ENCODE measurements around the gene CPSF7.

CPSF7 gene

DNA sequence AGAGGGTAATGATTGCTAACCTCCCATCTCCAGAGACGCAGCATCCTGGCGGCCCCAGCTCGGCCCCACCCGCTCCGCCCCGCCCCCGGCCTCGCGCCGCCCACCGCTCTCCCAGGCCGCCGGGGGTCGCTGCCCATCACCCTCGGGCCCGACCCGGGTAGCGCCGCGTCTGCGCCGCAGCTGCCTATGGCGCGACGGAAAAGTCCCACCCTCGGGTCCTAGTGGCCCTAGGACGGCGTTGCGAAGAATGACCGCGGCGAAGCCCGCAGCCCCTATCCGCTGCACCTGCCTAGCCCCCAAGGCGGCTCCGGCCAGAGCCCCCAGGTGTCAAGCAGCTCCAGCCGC is 457 bp downstream of the CPSF7 start:
- DNase-seq (ENCODE audit: insufficient read length) (peak; percentile 67), FAIRE-seq (no peak)
- TF ChIP-seq POLR2AphosphoS5 (IDR thresholded peaks at IDR 0.05; ENCODE audit: low read depth, low read length) (no peak), POLR2A (IDR thresholded peaks at IDR 0.05; ENCODE audit: low read depth, low read length) (no peak; the same call in 1 of the 2 replicates), TAF1 (IDR thresholded peaks at IDR 0.05; ENCODE audit: borderline replicate concordance, low read depth, low read length) (no peak)

DNA sequence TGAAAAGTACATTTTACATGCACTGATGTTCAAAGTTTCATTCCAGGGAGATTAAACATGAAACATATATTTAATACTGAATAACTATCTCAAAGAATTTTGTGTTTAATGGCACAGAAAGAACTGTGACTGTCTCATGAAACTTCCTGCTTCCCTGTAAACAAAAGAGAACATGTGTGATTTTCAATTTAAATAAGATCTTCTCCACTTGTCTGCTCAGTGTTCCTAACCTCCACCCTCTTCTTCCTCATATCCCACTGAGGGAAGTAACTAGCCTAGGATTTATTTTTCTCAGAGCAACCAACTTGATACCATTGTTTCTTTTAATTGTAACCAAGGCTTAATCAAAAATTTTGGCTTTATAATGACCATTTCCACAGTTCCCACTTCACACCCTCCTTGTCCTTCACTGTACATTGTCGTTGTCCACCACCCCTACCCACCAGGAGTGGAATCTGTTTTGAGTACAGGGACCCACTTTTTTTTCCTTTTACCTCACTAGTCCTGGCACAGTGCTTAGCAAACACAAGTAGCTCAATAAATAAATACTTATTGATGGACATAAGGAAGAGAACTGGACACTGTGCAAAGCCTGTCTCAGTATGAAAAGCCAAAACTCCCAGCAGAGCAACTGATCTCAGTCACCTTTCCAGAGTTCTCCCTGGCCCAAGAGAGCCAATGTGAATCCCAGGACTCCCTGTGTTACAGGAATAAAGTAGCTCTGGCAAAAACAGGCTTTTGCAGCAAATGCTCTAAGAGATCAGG is 4.2 kb downstream of the CPSF7 start:
- FAIRE-seq = no peak
- TF ChIP-seq POLR2AphosphoS5 (IDR thresholded peaks at IDR 0.05; ENCODE audit: low read depth, low read length) = no peak
- no peak for TF ChIP-seq POLR2A (IDR thresholded peaks at IDR 0.05; ENCODE audit: low read depth, low read length)
- no peak for TF ChIP-seq TAF1 (IDR thresholded peaks at IDR 0.05; ENCODE audit: borderline replicate concordance, low read depth, low read length)

DNA sequence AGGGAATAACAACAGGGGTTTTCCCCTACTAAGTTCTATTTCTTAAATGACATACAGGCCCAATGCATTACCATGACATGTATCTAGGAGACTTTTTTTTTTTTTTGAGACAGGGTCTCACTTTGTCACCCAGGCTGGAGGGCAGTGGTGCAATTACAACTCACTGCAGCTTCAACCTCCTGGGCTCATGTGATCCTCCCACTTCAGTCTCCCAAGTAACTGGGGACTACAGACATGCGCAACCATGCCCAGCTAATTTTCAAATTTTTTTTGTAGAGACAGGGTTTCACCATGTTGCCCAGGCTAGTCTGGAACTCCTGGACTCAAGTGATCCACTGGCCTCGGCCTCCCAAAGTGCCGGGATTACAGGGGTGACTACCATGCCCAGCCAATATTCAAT is 7.5 kb downstream of the CPSF7 start:
- FAIRE-seq = no peak
- DNase-seq (ENCODE audit: insufficient read length) = no peak
- TF ChIP-seq POLR2A (IDR thresholded peaks at IDR 0.05; ENCODE audit: low read depth, low read length) = no peak
- no peak for TF ChIP-seq POLR2AphosphoS5 (IDR thresholded peaks at IDR 0.05; ENCODE audit: low read depth, low read length)
- TF ChIP-seq TAF1 (IDR thresholded peaks at IDR 0.05; ENCODE audit: borderline replicate concordance, low read depth, low read length) = no peak

More for the DNA sequence above, 4.2 kb downstream of the CPSF7 start:
- no peak for DNase-seq (ENCODE audit: insufficient read length)

DNA sequence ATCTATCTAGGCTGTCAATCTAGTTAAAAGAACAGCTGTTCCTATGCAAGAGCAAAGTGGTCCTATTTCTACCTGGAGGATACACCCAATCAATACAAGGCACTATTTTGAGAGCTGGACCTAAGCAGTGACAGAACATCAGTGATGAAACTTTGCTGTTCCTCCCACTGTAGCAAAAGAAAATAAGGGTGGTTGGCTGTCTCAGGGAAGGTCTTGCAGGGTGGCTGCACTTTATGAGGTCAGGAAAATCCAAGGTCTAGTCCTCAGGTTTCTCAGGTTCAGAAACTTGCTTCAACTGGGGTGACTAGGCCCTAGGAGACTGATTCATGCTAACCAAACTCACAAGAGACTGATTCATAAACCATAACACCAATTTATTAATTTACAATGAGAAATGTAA is 11.6 kb downstream of the CPSF7 start:
- no peak for DNase-seq (ENCODE audit: insufficient read length)
- TF ChIP-seq POLR2AphosphoS5 (IDR thresholded peaks at IDR 0.05; ENCODE audit: low read depth, low read length) = no peak
- TF ChIP-seq POLR2A (IDR thresholded peaks at IDR 0.05; ENCODE audit: low read depth, low read length) = no peak
- no peak for FAIRE-seq

DNA sequence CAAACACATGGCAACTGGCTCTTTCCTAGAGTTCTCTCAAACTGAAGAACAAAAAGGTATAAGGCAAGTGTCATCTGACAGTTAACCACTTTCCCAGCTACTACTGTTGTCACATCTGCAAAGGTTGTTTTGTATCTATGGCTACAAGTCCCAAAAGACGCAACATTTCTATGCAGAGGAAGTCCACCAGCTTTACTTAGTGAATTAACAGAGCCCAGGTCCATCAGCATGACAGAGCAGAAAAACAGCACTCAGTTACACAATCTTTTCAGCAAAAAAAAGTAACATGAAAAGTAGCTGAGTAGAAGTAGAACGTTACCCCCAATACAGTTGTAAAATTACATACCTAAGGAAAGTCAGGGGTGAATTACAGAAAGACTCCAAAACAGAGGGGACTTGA is 12.1 kb downstream of the CPSF7 start:
- FAIRE-seq (no peak), DNase-seq (ENCODE audit: insufficient read length) (no peak)
- no peak for TF ChIP-seq POLR2AphosphoS5 (IDR thresholded peaks at IDR 0.05; ENCODE audit: low read depth, low read length)
- TF ChIP-seq TAF1 (IDR thresholded peaks at IDR 0.05; ENCODE audit: borderline replicate concordance, low read depth, low read length) = no peak
- TF ChIP-seq POLR2A (IDR thresholded peaks at IDR 0.05; ENCODE audit: low read depth, low read length) = no peak

DNA sequence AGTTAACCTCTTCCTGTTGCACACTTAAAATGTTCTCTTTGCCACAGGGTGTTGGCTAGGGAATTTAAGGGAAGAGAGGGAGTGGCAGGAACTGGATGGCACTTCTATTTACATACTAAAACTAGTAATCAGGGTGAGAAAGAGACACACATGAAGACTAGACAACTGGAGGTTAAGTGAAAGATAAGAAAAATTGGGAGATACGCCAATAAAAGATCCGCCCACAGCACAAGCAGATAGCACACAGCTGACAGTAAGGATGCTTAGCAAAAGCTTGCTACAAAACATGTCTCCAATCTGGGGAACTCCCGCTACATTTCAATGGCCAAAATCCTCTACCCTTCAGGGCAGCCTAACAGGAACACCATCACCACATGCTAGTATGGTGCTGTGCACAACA is 12.8 kb downstream of the CPSF7 start:
- DNase-seq (ENCODE audit: insufficient read length) = no peak
- no peak for FAIRE-seq
- TF ChIP-seq TAF1 (IDR thresholded peaks at IDR 0.05; ENCODE audit: borderline replicate concordance, low read depth, low read length) (no peak), POLR2A (IDR thresholded peaks at IDR 0.05; ENCODE audit: low read depth, low read length) (no peak), POLR2AphosphoS5 (IDR thresholded peaks at IDR 0.05; ENCODE audit: low read depth, low read length) (no peak)

DNA sequence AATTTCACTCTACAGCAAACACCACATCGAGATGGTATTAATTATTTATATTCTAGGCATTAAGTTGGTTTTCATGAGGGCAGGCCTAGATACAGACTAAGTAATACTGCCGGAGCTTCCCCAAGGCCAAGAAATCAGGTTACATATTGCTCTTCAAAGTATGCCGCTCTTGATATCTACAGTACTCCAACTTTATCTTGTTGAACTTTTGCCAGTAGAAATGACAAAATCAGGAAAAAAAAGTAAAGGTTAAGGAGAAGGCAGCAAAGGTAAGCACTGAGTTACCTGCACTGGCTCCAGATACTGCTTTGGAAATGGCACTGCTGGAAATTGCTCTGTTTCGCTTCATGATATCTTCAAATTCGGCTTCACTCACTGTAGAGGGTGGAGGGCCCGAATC is 14.4 kb downstream of the CPSF7 start:
- no peak for TF ChIP-seq POLR2AphosphoS5 (IDR thresholded peaks at IDR 0.05; ENCODE audit: low read depth, low read length)
- no peak for TF ChIP-seq TAF1 (IDR thresholded peaks at IDR 0.05; ENCODE audit: borderline replicate concordance, low read depth, low read length)
- no peak for TF ChIP-seq POLR2A (IDR thresholded peaks at IDR 0.05; ENCODE audit: low read depth, low read length)
- DNase-seq (ENCODE audit: insufficient read length) (no peak), FAIRE-seq (no peak)

DNA sequence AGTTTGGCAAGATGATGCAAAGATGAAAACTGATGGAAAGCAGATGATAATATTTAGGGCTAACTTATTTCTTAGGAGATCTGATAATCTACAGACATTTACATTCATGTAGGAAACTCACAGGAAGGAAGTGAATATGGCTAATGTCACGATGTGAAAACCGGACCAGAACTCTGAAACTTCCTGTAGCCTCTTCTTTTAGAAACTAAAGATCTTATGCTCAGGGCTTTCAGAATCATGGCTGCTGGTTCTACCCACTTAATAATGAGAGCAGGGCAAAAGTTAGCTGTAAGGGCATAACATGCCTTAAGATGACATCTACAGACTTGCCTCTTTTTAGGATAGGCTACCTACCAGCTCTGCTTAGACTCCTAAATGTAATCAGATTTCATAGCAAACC is 15.2 kb downstream of the CPSF7 start:
- TF ChIP-seq POLR2A (IDR thresholded peaks at IDR 0.05; ENCODE audit: low read depth, low read length) (no peak), POLR2AphosphoS5 (IDR thresholded peaks at IDR 0.05; ENCODE audit: low read depth, low read length) (no peak), TAF1 (IDR thresholded peaks at IDR 0.05; ENCODE audit: borderline replicate concordance, low read depth, low read length) (no peak)
- DNase-seq (ENCODE audit: insufficient read length) (no peak), FAIRE-seq (no peak)

DNA sequence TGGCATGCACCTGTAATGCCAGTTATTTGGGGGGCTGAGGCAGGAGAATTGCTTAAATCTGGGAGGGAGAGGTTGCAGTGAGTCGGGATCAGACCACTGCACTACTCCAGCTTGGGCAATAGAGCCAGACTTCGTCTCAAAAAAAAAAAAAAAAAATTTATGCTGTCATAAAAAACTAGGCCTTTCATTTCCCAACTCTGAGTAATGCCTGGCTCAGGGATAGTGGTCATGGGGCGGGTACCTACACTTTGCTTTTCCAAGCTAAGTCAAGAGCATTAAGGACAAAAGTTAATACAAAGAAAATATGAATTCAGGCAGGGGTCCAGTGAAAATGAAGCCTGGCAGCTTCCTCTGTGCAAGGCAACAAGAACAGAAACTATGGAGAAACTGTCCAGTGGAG is 16.3 kb downstream of the CPSF7 start:
- DNase-seq (ENCODE audit: insufficient read length) (no peak), FAIRE-seq (no peak)
- no peak for TF ChIP-seq POLR2A (IDR thresholded peaks at IDR 0.05; ENCODE audit: low read depth, low read length)
- no peak for TF ChIP-seq POLR2AphosphoS5 (IDR thresholded peaks at IDR 0.05; ENCODE audit: low read depth, low read length)
- TF ChIP-seq TAF1 (IDR thresholded peaks at IDR 0.05; ENCODE audit: borderline replicate concordance, low read depth, low read length) = no peak

DNA sequence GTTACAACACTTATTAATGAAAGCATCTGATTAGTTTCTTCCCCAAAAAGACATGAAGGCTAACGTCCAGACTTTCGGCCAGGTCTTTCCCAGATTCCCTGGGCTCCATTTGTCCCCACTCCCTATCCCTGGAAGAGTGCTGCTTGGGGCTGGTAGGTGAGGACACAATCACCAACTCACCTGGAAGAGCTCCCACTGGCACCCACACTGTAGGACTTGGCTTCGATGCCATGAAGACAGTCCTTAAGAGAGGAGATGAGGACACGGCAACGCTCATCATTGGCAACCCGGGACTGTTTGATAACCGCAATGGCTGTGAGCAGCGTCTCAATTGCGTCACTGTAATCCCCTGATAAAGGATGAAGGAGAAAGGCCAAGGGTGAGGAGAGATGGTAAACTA is 18.2 kb downstream of the CPSF7 start:
- TF ChIP-seq POLR2AphosphoS5 (IDR thresholded peaks at IDR 0.05; ENCODE audit: low read depth, low read length) (0 out of 2 replicates have a peak, but pooled peaks have one; percentile 29), TAF1 (IDR thresholded peaks at IDR 0.05; ENCODE audit: borderline replicate concordance, low read depth, low read length) (no peak)
- FAIRE-seq (no peak), DNase-seq (ENCODE audit: insufficient read length) (no peak)

DNA sequence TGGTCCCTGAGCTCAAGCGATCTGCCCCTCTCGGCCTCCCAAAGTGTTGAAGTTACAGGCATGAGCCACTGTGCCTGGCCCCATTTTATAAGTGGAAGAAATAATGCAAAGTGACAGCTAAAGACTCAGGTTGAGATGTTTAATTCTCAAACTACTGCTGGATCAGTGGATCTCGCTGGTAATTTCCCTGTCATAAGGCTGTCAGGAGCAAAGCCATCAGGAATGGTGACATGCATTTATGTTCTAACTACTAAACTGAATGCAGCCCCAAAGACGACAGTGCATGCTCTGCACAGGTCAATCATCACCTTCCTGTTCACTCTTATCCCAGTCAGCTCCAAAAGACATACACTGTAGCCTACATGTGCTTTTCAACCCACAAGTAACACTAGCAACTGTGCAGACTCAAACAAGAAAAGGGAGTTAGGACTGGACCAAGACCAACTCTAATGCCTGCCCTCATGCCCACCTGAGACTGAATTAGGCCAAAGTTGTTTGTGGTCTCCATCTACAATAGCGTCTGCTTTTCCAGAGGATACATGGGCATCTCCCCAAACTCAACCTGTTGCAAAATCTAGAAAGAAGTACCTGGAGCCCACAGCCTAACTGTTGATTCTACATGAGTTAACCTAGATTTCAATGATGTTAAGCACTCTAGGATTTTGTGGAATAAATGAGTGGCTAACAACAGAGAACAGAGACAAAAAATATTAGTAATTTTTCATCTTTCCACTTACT is 22.6 kb downstream of the CPSF7 start:
- TF ChIP-seq POLR2A (IDR thresholded peaks at IDR 0.05; ENCODE audit: low read depth, low read length) (no peak), TAF1 (IDR thresholded peaks at IDR 0.05; ENCODE audit: borderline replicate concordance, low read depth, low read length) (no peak), POLR2AphosphoS5 (IDR thresholded peaks at IDR 0.05; ENCODE audit: low read depth, low read length) (no peak)
- no peak for DNase-seq (ENCODE audit: insufficient read length)
- no peak for FAIRE-seq

DNA sequence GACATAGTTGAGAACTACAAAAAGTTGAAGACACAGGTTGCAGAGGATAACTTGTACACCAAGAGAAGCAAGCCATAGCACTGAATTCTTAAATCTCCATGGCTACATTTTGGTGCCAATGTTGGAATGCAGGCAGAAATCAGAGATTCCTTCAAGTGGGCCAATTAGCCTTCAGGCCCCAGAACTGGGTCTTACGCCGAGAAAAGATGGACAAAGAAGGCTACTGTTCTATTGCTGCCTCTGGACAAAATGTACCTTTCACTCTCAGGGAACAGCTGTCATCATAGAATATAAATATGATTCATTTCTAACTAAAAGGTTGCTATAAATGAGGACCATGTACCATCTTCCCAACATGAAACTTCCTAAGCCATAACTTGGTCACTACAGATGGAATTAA is 23.7 kb downstream of the CPSF7 start:
- TF ChIP-seq TAF1 (IDR thresholded peaks at IDR 0.05; ENCODE audit: borderline replicate concordance, low read depth, low read length) (no peak), POLR2A (IDR thresholded peaks at IDR 0.05; ENCODE audit: low read depth, low read length) (no peak), POLR2AphosphoS5 (IDR thresholded peaks at IDR 0.05; ENCODE audit: low read depth, low read length) (no peak)
- DNase-seq (ENCODE audit: insufficient read length) (no peak), FAIRE-seq (no peak)

All from GM12892 (cell line).